IMR-90 (cell line): ENCODE data around the gene MAN2C1.
"Not testable (repeated sequence)": the region's sequence is repeated elsewhere in the genome, so short reads cannot be mapped to it uniquely, and the experiment has no call there.

Experiments used
- CEBPB ChIP-seq: IDR thresholded peaks from 2 replicates; pipeline ENCODE4 v1.6.1; 2012; ENCODE audit warnings: low read depth, low read length, improper control_type of control experiment
- CHD1 ChIP-seq: IDR thresholded peaks from 2 replicates; pipeline ENCODE4 v1.6.1; 2012; ENCODE audit warnings: low read depth, low read length, improper control_type of control experiment
- MXI1 ChIP-seq: IDR thresholded peaks from 2 replicates; pipeline ENCODE4 v1.6.1; 2012; ENCODE audit warnings: low read depth, mild to moderate bottlenecking, low read length, moderate library complexity, borderline replicate concordance
- POLR2A ChIP-seq: IDR thresholded peaks from 2 replicates; pipeline ENCODE4 v1.6.1; 2012; ENCODE audit warnings: mild to moderate bottlenecking, low read depth, low read length
- RCOR1 ChIP-seq: IDR thresholded peaks from 2 replicates; pipeline ENCODE4 v1.6.1; 2012; ENCODE audit warnings: mild to moderate bottlenecking, low read length, improper control_type of control experiment; ENCODE audit not compliant: insufficient replicate concordance
- RFX5 ChIP-seq: IDR thresholded peaks from 2 replicates; pipeline ENCODE4 v1.8.0; 2012; ENCODE audit warnings: low read depth, mild to moderate bottlenecking, low read length, moderate library complexity
- TF ChIP-seq, protein P1 (sequence below): conservative IDR thresholded peaks from 2 replicates; pipeline ENCODE4 v1.5.1; 2012; ENCODE audit warnings: mild to moderate bottlenecking, low read depth, low read length, improper control_type of control experiment

DNA sequence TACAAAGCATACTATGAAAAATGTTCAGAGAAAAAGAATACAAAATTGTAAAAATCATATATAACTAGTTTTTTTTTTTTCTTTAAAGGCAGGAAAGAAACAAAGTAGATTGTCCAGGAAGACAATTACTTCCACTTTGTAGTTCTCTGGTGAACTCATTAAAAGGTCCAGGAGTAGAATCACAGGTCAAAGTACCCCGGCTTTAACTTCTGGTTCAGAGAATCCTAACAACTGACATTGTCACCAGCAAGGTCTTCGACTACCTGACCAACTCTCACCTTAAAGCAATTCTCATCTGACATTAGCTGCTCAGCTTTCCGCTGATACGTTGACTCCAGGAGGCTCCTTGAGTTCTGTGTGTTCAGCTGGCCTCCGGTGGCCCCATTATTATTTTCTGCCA lies 15.6 kb upstream of the MAN2C1 start:
- TF ChIP-seq, protein P1, sequence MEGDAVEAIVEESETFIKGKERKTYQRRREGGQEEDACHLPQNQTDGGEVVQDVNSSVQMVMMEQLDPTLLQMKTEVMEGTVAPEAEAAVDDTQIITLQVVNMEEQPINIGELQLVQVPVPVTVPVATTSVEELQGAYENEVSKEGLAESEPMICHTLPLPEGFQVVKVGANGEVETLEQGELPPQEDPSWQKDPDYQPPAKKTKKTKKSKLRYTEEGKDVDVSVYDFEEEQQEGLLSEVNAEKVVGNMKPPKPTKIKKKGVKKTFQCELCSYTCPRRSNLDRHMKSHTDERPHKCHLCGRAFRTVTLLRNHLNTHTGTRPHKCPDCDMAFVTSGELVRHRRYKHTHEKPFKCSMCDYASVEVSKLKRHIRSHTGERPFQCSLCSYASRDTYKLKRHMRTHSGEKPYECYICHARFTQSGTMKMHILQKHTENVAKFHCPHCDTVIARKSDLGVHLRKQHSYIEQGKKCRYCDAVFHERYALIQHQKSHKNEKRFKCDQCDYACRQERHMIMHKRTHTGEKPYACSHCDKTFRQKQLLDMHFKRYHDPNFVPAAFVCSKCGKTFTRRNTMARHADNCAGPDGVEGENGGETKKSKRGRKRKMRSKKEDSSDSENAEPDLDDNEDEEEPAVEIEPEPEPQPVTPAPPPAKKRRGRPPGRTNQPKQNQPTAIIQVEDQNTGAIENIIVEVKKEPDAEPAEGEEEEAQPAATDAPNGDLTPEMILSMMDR = not testable (repeated sequence)
- TF ChIP-seq RFX5, CHD1, POLR2A, RCOR1, CEBPB, MXI1: not testable (repeated sequence)
